A549 (cell line): Measurements from ENCODE around the gene HTRA3.

ENCODE experiments used
- EP300 ChIP-seq, 2 experiments: fragments of >200 bp; sonication (Bioruptor Twin); formaldehyde crosslinking; IDR thresholded peaks; 2 replicates in 1 of 2; 3 replicates in 1 of 2; pipeline ENCODE4 v1.6.1; 2016 to 2017
- POLR2A ChIP-seq: IDR thresholded peaks from 2 replicates; pipeline ENCODE4 v1.6.1; 2012; ENCODE audit warnings: mild to moderate bottlenecking, low read length
- POLR2AphosphoS2 ChIP-seq: conservative IDR thresholded peaks from 2 replicates; pipeline ENCODE4 v1.6.1; 2012; ENCODE audit warnings: low read length, improper control_type of control experiment, inconsistent platforms
- RFX5 ChIP-seq: fragments of 450-650 bp; IDR thresholded peaks from 2 replicates; pipeline ENCODE4 v1.7.1; 2014; ENCODE audit warnings: antibody characterized with exemption, mild to moderate bottlenecking, moderate library complexity
- TF ChIP-seq, protein P1 (sequence below): fragments of >200 bp; sonication (Bioruptor Twin); formaldehyde crosslinking; IDR thresholded peaks from 3 replicates; pipeline ENCODE4 v1.5.1; 2016
- TF ChIP-seq, protein P2 (sequence below): IDR thresholded peaks from 2 replicates; pipeline ENCODE4 v1.6.1; 2012

DNA sequence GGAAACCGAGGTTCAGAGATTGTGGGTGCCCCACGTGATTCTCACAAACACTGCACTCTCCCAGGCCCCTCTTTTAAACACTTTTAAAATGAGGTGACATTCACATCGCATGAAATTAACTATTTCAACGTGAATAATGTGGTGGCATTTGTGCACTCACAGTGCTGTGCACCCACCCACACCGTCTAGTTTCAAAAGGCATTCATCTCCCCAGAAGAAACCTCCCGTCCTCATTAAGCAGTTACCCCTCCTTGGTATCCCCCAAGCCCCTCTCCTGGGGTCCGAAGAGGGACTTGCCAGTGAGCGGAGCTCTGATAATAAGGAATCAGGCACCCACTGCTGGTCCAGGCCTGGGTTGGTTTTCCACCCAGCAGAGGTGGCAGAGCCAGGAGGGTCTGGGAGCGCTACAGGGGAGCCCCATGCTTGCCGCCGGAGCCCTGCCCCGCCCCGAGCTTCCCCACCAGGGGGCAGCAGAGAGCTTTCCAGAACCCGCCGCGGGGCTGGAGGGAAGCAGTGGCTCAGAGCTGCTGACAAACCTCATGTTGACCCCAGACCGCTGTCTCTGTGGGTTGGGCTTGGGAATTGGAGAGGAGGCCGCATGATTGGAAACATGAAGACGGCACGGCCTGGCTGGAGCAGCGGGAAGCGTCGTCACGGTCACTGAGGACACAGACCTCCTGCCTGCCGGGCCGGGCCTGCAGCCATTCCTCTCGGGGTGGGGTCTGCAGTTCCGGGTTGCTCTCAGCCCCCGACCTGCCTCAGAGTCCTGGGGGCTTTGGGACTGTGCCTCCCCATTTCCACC is 27.5 kb upstream of the HTRA3 start:
- TF ChIP-seq, protein P1, sequence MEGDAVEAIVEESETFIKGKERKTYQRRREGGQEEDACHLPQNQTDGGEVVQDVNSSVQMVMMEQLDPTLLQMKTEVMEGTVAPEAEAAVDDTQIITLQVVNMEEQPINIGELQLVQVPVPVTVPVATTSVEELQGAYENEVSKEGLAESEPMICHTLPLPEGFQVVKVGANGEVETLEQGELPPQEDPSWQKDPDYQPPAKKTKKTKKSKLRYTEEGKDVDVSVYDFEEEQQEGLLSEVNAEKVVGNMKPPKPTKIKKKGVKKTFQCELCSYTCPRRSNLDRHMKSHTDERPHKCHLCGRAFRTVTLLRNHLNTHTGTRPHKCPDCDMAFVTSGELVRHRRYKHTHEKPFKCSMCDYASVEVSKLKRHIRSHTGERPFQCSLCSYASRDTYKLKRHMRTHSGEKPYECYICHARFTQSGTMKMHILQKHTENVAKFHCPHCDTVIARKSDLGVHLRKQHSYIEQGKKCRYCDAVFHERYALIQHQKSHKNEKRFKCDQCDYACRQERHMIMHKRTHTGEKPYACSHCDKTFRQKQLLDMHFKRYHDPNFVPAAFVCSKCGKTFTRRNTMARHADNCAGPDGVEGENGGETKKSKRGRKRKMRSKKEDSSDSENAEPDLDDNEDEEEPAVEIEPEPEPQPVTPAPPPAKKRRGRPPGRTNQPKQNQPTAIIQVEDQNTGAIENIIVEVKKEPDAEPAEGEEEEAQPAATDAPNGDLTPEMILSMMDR, result peak; percentile 72
- TF ChIP-seq, protein P2, sequence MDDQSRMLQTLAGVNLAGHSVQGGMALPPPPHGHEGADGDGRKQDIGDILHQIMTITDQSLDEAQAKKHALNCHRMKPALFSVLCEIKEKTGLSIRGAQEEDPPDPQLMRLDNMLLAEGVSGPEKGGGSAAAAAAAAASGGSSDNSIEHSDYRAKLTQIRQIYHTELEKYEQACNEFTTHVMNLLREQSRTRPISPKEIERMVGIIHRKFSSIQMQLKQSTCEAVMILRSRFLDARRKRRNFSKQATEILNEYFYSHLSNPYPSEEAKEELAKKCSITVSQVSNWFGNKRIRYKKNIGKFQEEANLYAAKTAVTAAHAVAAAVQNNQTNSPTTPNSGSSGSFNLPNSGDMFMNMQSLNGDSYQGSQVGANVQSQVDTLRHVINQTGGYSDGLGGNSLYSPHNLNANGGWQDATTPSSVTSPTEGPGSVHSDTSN, result no peak
- TF ChIP-seq POLR2A, result no peak
- no peak for TF ChIP-seq EP300 (IDR thresholded peaks at IDR 0.05)
- no peak for TF ChIP-seq RFX5
- no peak for TF ChIP-seq POLR2AphosphoS2
